Right cardiac atrium (tissue), 5 donors: ENCODE measurements around the gene TENM3. TPM values are rescaled to one million over a fixed set of nuclear protein-coding genes. Genes with fewer than 3 reads are reported as not detected.
A peak's percentile ranks its signal among the peaks of the same experiment; 100 is the strongest.

ENCODE experiments used
- ATAC-seq, 2 donors: fragments of 200-7000 bp; cut with Tn5 transposase; one replicate each; pipeline versions ENCODE4 v1.8.0 to v1.9.1; 2020; ENCODE audit warnings: moderate library complexity in 2 of 2, mild to moderate bottlenecking in 1 of 2
- DNase-seq, 3 donors: peaks; one replicate each; pipeline ENCODE4 v3.0.0-alpha.2; 2020
- H3K27ac ChIP-seq: one replicate; pipeline ENCODE4 v1.5.1; 2013; ENCODE audit warnings: mild to moderate bottlenecking, low read length, control low read depth, moderate library complexity
- H3K27me3 ChIP-seq: one replicate; pipeline ENCODE4 v1.6.1; 2013; ENCODE audit not compliant: control insufficient read depth, insufficient read depth
- H3K4me1 ChIP-seq: one replicate; pipeline ENCODE4 v1.6.1; 2013; ENCODE audit warnings: low read length; ENCODE audit not compliant: control insufficient read depth, insufficient read depth
- H3K4me3 ChIP-seq: one replicate; pipeline ENCODE4 v1.5.1; 2013; ENCODE audit warnings: low read length, control low read depth
- H3K9me3 ChIP-seq: one replicate; pipeline ENCODE4 v1.6.1; 2013; ENCODE audit warnings: low read length; ENCODE audit not compliant: control insufficient read depth
- WGBS: extraction: QIAGEN DNeasy Blood & Tissue Kit; methylation state at CpG from one replicate; pipeline ENCODE4 v1.1.7; 2013; 5-methylcytosine and 5-hydroxymethylcytosine counted together
- intact Hi-C, 4 donors: fragments of 100-400 bp; cut with DNase I; formaldehyde crosslinking; loops; one replicate each; pipeline versions ENCODE4 v1.11.0 to v1.14.0; 2022 to 2023
- polyA plus RNA-seq: library from polyadenylated mRNA; stranded (reverse); fragments of 200-250 nt; gene quantifications from one replicate; pipeline ENCODE4 v1.2.3, GENCODE V29; 2013
- total RNA-seq, 4 donors: library from RNA; stranded (reverse); fragmentation: NEBNext Ultra II Directional; extraction: Animal tissue kit (Norgen Biotek cat#: 25700); gene quantifications; one replicate each; pipeline ENCODE4 v1.2.1, GENCODE V29; 2021
- donor health status: healthy with polysubstance abuse.
- donor health status: DM: no; HTN: yes; CAD: no.
- donor health status: DM: no; HTN: no; CAD: no.
- donor health status: DM: no; HTN: yes; CAD: no; lungs with severe emphysema.
- donor health status: DM: yes; HTN: yes; CAD: no.

TENM3 gene
- total and polyA plus RNA-seq, 5 donors, result 0.88 to 9.5 (median 5.0) TPM

- H3K27ac ChIP-seq, result no peak overlapping the region
- H3K9me3 ChIP-seq, result no peaks in the 10 kb centered on the region
- intact Hi-C loops, result no loop called here
- no peak for ATAC-seq
- H3K27me3 ChIP-seq, result no peaks in the 10 kb centered on the region
- no peaks in the 10 kb centered on the region for H3K4me1 ChIP-seq
- DNase-seq, result no peak
- 90% methylated on average over 8 of the region's 8 CpGs for WGBS
- H3K4me3 ChIP-seq, result no peak overlapping the region
Measured at GRCh38 chr4:182429896-182430295, 186.7 kb downstream of the TENM3 start.

DNA sequence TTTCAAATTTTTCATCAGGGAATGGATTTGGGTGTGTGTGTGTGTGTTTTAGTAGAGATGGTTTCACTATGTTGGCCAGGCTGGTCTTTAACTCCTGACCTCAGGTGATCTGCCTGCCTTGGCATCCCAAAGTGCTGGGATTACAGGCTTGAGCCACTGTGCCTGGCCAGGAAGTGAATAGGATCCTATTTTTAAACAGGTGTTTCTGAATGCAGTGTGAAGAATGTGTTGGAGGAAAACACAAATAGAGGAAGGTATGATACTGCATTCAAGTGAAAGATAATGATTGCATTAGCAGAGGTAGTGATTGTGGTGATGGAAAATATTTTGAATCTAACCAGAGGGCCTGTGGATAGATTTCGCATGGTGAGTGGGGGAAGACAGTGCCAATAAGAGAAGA, 189.6 kb downstream of the TENM3 start:
- H3K27me3 ChIP-seq, result no peaks in the 10 kb centered on the region
- WGBS, result 83% methylated on average over 1 of the region's 1 CpG
- ATAC-seq (no peak), DNase-seq (no peak)
- no peaks in the 10 kb centered on the region for H3K9me3 ChIP-seq
- intact Hi-C loops, result no loop called here
- H3K27ac ChIP-seq, result no peak overlapping the region
- H3K4me1 ChIP-seq, result no peaks in the 10 kb centered on the region
- no peak overlapping the region for H3K4me3 ChIP-seq

DNA sequence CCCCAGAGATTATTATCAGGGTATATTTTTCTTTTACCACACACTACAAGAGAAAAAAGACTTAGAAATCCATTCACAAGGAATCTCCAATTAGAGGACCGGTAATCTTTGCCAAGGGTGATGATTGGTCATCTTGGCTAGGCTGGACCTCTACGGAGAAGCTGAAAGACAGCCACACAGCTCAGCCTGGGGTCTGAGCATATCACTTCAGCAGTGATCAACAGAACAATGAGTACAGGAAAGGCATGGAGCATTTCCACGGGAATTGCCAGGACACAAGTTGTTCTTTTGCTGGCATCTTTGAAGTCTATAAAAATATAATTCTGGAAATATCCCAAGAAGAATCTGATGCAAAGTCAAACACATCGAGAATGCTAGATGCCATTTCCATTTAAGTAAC, 191.5 kb downstream of the TENM3 start:
- no peaks in the 10 kb centered on the region for H3K9me3 ChIP-seq
- H3K4me3 ChIP-seq, result no peak overlapping the region
- intact Hi-C loops, result no loop called here
- no peak for ATAC-seq
- 45% methylated on average over 4 of the region's 4 CpGs for WGBS
- no peak overlapping the region for H3K27ac ChIP-seq
- no peak for DNase-seq
- H3K27me3 ChIP-seq, result no peaks in the 10 kb centered on the region
- H3K4me1 ChIP-seq, result no peaks in the 10 kb centered on the region

- Histone ChIP-seq H3K4me1 (no peaks in the 10 kb centered on the region), H3K27me3 (no peaks in the 10 kb centered on the region), H3K4me3 (no peak overlapping the region), H3K9me3 (no peaks in the 10 kb centered on the region), H3K27ac (no peak overlapping the region)
- 68% methylated on average over 4 of the region's 4 CpGs for WGBS
- ATAC-seq (no peak), DNase-seq (no peak)
- intact Hi-C loops, result no loop called here
Measured at GRCh38 chr4:182435401-182435800, 192.2 kb downstream of the TENM3 start.

- Histone ChIP-seq H3K27ac (no peak overlapping the region), H3K4me3 (no peak overlapping the region), H3K9me3 (no peaks in the 10 kb centered on the region), H3K27me3 (no peaks in the 10 kb centered on the region), H3K4me1 (no peaks in the 10 kb centered on the region)
- intact Hi-C loops, result no loop called here
- DNase-seq, result no peak
- no peak for ATAC-seq
Measured at GRCh38 chr4:182443070-182443469, 199.9 kb downstream of the TENM3 start.

GRCh38 chr4:182447767-182448280, 204.6 kb downstream of the TENM3 start:
- intact Hi-C loops, result no loop called here
- H3K27ac ChIP-seq, result no peak overlapping the region
- H3K4me1 ChIP-seq, result no peaks in the 10 kb centered on the region
- 7% methylated on average over 25 of the region's 25 CpGs for WGBS
- H3K27me3 ChIP-seq, result no peaks in the 10 kb centered on the region
- ATAC-seq (peak; percentile 21 to 36), DNase-seq (peak in 1 of 3 donors; percentile 16)
- H3K9me3 ChIP-seq, result no peaks in the 10 kb centered on the region
- H3K4me3 ChIP-seq, result peak overlapping the region; percentile 68

GRCh38 chr4:182448281-182449151, 205.3 kb downstream of the TENM3 start:
- DNase-seq, result peak; percentile 92 to 98 (median 95)
- peak; percentile 99 to 100 for ATAC-seq
- intact Hi-C loops, result no loop called here
- Histone ChIP-seq H3K27me3 (no peaks in the 10 kb centered on the region), H3K4me1 (no peaks in the 10 kb centered on the region), H3K9me3 (no peaks in the 10 kb centered on the region), H3K27ac (peak overlapping the region; percentile 7), H3K4me3 (peak overlapping the region; percentile 68)
- under 1% methylated on average over 113 of the region's 113 CpGs for WGBS

DNA sequence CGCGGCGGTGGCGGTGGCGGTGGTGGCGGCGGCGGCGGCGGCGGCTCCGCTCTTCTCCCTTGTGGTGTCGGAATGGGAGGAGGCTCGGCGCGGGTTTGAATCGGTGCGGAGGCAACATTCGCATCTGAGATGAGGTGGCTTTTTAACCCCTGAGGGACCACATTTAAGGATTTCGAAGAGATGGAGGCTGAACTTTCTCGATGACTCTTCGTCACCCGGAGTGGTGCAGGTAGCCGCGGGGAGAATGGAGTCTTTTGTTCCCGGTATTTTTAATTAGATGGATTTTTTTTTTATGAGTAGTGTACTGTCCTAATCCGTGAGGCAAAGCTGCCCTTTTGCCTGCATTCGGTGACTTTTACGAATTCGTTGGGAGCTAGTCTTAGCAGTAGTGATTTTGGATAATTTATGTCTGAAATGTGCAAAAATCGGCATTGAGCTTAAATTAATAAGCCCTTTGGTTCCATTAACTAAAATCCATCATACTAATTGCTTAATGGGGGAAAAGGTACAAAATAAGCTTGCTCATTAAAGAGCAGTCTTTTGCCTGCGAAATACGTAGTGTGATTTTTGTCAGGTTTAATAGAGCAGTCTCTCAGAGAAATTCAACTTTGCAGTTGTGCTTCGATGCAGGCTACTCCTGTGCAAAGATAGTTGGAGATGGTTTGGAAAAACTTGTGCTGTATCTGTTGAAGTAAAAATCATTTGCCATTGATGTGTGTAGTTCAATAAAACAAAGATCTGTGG, 206.2 kb downstream of the TENM3 start:
- H3K4me1 ChIP-seq, result no peaks in the 10 kb centered on the region
- WGBS, result 2% methylated on average over 29 of the region's 34 CpGs
- no peak overlapping the region for H3K27ac ChIP-seq
- no peak for ATAC-seq
- no peak for DNase-seq
- intact Hi-C loops, result no loop called here
- H3K4me3 ChIP-seq, result peak overlapping the region; percentile 68
- no peaks in the 10 kb centered on the region for H3K27me3 ChIP-seq
- no peaks in the 10 kb centered on the region for H3K9me3 ChIP-seq

- intact Hi-C loops, result no loop called here
Measured at GRCh38 chr4:182449930-182450439, 206.8 kb downstream of the TENM3 start.

GRCh38 chr4:182451441-182451840, 208.2 kb downstream of the TENM3 start:
- H3K4me3 ChIP-seq, result no peak overlapping the region
- no peak overlapping the region for H3K27ac ChIP-seq
- ATAC-seq (no peak), DNase-seq (no peak)
- 92% methylated on average over 4 of the region's 4 CpGs for WGBS
- H3K4me1 ChIP-seq, result peaks cover 2% of the 10 kb centered on the region
- no peaks in the 10 kb centered on the region for H3K9me3 ChIP-seq
- no peaks in the 10 kb centered on the region for H3K27me3 ChIP-seq
- intact Hi-C loops, result no loop called here

More at GRCh38 chr4:182449930-182450439, 206.8 kb downstream of the TENM3 start:
- H3K27me3 ChIP-seq, result no peaks in the 10 kb centered on the region
- H3K9me3 ChIP-seq, result no peaks in the 10 kb centered on the region
- ATAC-seq, result no peak
- no peak overlapping the region for H3K27ac ChIP-seq
- no peaks in the 10 kb centered on the region for H3K4me1 ChIP-seq
- 23% methylated on average over 4 of the region's 4 CpGs for WGBS
- H3K4me3 ChIP-seq, result peak overlapping the region; percentile 68
- DNase-seq, result no peak

GRCh38 chr4:182453830-182454229, 210.6 kb downstream of the TENM3 start:
- Histone ChIP-seq H3K27ac (no peak overlapping the region), H3K27me3 (no peaks in the 10 kb centered on the region), H3K9me3 (no peaks in the 10 kb centered on the region), H3K4me1 (peaks cover 2% of the 10 kb centered on the region), H3K4me3 (no peak overlapping the region)
- 67% methylated on average over 2 of the region's 2 CpGs for WGBS
- DNase-seq, result no peak
- intact Hi-C loops, result no loop called here
- no peak for ATAC-seq
